Stimulated activated CD4-positive, alpha-beta T cell treated with anti-CD3 and anti-CD28 coated beads, Interleukin-12 subunit alpha, Interleukin-12 subunit beta, amount 100 ng/mL, for 4 hours (primary cell): Measurements from ENCODE around the gene CAMTA1.

Experiments used
- DNase-seq: peaks from one replicate; pipeline ENCODE4 v3.0.0-alpha.2; 2020

The CAMTA1 gene

GRCh38 chr1:6935911-6936690 is 150.8 kb downstream of the CAMTA1 start:
- no peak for DNase-seq

- DNase-seq: no peak
These were observed 151.8 kb downstream of the CAMTA1 start for GRCh38 chr1:6937048-6937447.

- DNase-seq: no peak
These were observed 154.1 kb downstream of the CAMTA1 start for GRCh38 chr1:6939363-6939762.

- no peak for DNase-seq
These were observed 156.5 kb downstream of the CAMTA1 start for GRCh38 chr1:6941786-6942185.

GRCh38 chr1:6942990-6943389 is 157.7 kb downstream of the CAMTA1 start:
- DNase-seq: no peak

GRCh38 chr1:6944434-6944833 is 159.2 kb downstream of the CAMTA1 start:
- DNase-seq: no peak

GRCh38 chr1:6947952-6948351 is 162.7 kb downstream of the CAMTA1 start:
- DNase-seq: no peak

GRCh38 chr1:6948416-6948815 is 163.2 kb downstream of the CAMTA1 start:
- DNase-seq: no peak

GRCh38 chr1:6948861-6949260 is 163.6 kb downstream of the CAMTA1 start:
- DNase-seq: no peak

- no peak for DNase-seq
These were observed 164.9 kb downstream of the CAMTA1 start for GRCh38 chr1:6950001-6950765.

- DNase-seq: no peak
These were observed 166.3 kb downstream of the CAMTA1 start for GRCh38 chr1:6951536-6951935.

GRCh38 chr1:6953216-6953615 is 168.0 kb downstream of the CAMTA1 start:
- DNase-seq: no peak

- DNase-seq: no peak
These were observed 168.7 kb downstream of the CAMTA1 start for GRCh38 chr1:6953907-6954364.

- no peak for DNase-seq
These were observed 169.3 kb downstream of the CAMTA1 start for GRCh38 chr1:6954591-6954990.

GRCh38 chr1:6955357-6956094 is 170.3 kb downstream of the CAMTA1 start:
- DNase-seq: no peak

- DNase-seq: no peak
These were observed 171.4 kb downstream of the CAMTA1 start for GRCh38 chr1:6956488-6957159.

GRCh38 chr1:6957341-6957740 is 172.1 kb downstream of the CAMTA1 start:
- DNase-seq: no peak

GRCh38 chr1:6958407-6959030 is 173.3 kb downstream of the CAMTA1 start:
- DNase-seq: no peak

GRCh38 chr1:6959491-6959890 is 174.2 kb downstream of the CAMTA1 start:
- DNase-seq: no peak

- no peak for DNase-seq
These were observed 175.1 kb downstream of the CAMTA1 start for GRCh38 chr1:6960291-6960811.

GRCh38 chr1:6960860-6961259 is 175.6 kb downstream of the CAMTA1 start:
- no peak for DNase-seq

GRCh38 chr1:6961289-6961688 is 176.0 kb downstream of the CAMTA1 start:
- DNase-seq: no peak
